ENCODE data around the gene URAD.

Gene URAD

DNA sequence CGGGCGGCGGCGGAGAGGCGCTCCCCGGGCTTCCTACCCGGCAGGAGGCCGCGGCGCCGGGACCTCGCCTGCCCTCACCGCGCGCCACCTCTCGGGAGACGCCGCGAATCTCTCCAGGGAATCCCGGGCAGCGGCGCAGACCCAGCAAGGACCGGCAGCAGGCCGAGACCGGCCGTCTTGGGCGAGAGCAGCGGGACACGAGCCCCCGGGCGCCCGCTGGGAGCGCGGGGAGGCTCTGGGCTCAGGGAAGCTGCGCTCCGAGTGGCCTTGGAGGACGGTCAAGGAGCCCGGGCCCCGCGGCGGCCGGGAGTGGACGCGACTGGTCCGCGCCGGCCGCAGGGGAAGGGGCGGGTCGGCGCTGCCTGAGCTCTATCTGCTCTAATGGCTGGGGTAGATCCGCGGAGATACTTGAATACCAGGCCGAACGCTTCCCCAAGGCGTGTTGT lies 34.1 kb downstream of the URAD start:
- no peak for DNase-seq

DNA sequence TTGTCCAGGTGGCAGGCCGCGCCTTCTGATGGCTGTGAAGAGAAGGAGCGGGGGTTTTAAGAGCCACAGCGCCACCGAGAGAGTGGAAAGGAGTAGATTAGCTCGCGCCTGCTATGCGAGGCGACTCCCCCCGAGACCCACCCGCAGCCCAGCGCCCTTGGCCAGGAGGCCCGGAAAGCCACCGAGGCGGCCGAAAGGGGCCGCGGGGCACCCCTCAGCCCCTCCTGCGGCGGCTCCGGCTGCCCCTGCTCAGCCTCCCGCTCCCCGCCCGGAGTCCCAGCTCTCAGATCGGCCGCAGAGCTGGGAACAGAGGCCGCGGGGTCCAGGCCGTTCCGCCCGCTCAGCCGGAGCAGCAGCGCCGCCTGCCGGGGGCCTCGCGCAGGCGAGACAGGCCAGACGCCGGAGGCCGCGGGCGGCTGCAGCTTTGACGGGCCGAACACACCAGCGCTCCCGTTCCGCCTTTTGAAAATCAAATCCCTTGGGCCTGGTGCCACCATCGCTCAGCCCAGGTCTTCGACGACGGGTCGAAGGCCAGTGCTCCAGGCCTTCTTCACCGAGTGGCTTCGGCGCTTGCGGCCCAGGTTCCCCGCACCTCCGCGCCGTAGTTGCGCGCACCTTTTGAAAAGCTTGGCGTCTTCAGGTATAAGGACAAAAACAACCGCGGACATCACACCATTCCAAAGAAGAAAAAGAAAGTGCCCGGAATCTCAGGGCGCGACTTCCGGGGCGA lies 34.7 kb downstream of the URAD start:
- peak; percentile 38 to 48 for DNase-seq

DNA sequence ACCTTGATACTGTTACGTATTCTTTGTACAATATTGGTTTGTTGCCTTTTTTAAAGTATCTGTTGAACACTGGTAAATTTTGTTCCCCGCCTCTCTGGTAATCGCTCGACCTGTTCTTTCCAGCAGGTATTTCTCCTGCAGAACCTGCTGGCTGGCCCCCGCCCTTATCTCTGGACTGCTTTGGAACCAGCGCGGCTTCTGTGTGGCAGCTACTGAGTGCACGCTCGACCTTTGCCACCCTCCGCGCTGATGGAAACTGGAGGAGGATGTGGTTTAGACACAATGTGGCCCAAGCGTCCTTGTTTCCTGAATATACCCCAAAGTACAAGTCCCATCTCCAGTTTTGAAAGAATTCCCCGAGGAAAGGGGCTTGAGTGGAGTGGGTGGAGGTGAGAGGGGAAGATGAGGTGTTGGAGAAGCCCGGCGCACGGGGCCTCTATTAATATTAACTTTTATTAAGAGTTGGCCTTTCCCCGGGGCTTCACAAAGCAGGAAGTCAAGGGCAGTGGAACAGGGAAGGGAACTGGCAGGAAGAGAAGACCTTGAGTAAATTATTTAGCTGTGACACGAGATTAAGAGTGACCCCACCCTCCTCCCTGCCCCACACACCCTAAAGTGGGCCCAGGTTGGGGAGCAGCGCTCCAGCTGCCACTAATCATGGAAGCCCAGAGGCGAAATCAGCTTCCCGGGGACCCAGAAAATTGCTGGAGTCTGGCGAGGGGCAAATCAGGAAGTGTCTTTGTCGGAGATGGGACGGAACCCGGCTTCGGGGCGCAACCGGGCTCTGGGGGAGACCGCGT lies 35.4 kb downstream of the URAD start:
- DNase-seq, result no peak

DNA sequence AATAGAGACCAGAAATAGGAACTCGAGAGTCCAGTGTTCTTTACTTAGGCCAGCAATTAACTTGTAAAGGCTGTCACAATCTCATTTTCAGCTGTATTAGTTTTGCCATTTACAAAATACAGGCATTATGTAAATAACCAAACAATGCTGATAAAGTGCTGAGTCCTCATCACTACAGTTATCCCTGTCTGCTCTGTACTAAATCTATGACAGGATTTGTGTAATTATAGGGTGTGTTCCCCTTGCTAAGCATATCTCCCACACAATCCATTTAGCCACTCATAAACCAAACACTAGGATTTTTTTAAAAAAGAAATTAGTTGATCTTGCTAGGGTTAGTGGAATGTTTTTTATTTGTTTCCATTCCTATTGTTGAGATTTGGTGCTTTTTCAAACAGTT lies 45.5 kb downstream of the URAD start:
- DNase-seq, result no peak

DNA sequence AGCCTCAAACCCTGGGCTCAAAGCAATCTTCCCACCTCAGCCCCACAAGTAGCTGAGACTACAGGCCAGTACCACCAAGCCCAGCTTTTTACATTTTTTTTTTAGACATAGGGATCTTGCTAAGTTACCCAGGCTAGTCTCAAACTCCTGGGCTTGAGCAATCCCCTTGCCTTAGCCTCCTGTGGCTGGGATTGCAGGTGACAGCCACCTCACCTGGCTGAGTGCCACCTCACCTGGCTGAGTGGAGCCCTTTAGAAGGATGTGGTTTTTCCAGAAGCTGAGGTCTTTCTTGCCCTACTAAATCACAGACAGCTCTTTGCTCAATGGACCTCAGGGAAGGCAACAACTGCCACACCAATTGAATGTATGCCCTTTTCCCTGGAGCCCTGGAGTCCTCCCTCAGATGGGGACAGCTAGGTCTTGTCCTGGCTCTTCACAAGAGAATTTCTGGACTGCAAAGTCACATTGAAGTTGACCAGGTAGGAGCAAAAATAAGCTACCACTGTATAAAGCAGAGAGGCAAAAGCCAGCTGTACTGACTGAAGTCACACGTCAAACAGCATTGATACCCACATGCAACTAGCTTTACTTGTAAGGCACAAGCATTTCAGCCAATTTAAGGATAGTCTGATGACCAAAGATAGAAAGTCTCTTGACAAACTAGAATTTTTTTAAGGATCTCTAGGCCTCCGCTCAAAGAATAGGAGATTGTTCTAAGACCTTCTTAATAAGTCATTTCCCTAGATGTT lies 54.7 kb downstream of the URAD start:
- no peak for DNase-seq

DNA sequence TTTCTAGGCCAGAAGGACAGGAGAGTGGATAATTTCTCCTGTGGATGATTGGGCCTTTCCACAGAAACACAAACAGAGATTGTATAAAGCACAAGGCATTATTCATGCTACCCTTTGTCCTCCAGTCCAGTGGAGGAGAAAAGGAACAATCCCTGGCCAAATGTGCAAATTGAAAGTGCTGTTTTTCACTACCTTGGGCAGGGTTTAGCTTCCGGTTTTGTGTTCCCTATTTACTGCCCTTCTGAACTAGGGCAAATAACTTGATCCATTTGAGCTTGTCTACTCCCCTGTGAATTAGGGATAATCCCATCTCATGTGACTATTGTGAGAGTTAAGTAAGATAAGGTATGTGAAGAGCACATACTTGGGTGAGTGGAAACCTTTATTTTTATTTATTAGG lies 55.4 kb downstream of the URAD start:
- no peak for DNase-seq

DNA sequence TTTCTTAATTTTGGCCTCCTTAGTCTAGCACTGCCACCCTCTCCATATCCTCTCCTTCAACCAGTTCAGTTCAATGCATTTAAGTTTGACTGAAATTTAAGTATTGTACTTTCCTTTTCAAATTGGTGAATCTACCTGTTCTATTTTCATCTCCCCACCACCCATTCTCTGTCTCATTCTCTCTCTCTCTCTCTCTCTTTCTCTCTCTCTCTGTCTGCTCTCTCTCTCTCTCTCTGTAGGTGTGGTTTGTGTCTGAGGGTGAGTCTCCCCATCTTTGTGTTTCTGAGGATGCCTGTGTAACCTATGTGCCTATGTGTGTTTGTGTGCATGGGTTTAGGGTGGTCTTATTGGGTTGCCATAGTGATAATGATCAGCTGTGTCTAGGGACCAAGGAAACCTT lies 58.6 kb downstream of the URAD start:
- no peak for DNase-seq

DNA sequence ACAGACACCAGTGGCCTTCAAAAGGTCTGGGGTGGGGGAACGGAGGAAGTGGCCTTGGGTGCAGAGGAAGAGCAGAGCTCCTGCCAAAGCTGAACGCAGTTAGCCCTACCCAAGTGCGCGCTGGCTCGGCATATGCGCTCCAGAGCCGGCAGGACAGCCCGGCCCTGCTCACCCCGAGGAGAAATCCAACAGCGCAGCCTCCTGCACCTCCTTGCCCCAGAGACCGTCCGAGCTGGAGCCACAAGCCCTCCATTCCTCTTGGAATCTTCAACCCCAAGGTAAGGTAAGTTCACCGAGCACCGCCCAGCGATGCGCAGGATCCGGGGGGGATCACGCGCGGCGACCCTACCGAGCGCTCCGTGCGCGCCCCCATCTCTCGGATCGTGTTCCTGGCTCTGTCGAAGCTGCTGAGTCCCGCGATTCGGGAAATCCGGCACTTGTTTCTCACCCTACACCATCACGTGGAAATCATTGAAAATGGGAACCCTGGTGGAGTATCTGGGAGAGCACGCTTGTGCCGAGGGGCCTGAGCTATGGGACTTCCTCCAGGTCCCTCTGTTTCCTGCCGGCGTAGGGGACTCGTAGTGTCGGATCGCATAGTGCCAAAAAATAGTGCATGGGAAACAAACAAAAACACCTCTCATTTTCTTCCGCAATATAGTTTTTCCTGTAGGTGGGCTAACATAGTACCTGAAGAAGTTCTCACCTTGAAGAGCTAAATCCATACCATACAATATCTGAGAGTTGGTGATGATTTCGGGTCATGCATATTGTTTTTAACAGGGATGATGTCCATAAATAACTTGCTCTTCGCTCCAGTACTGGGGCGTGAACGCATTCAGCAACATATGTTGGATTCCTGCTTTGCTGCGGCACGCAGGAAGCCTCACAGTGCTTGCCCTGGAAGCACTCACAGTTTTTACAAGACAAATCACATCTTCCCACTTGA lies 59.4 kb downstream of the URAD start:
- no peak for DNase-seq

DNA sequence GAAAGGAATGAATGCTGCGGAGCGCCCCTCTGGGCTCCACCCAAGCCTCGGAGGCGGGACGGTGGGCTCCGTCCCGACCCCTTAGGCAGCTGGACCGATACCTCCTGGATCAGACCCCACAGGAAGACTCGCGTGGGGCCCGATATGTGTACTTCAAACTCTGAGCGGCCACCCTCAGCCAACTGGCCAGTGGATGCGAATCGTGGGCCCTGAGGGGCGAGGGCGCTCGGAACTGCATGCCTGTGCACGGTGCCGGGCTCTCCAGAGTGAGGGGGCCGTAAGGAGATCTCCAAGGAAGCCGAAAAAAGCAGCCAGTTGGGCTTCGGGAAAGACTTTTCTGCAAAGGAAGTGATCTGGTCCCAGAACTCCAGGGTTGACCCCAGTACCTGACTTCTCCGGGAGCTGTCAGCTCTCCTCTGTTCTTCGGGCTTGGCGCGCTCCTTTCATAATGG lies 60.1 kb downstream of the URAD start:
- no peak for DNase-seq

Measured in CD4-positive, alpha-beta T cell treated with Interleukin-4 for 1 hour (primary cell).